Glutamatergic neuron (in vitro differentiated cells): ENCODE results near the gene SAE1. TPM values are rescaled to one million over a fixed set of nuclear protein-coding genes. Genes with fewer than 3 reads are reported as not detected.
"Not testable (repeated sequence)": the region's sequence is repeated elsewhere in the genome, so short reads cannot be mapped to it uniquely, and the experiment has no call there.

ENCODE experiments used
- DNase-seq: peaks from one replicate; pipeline ENCODE4 v3.0.0; 2022
- H3K27ac Mint-ChIP-seq: one replicate; pipeline ENCODE4 v1.8.0; 2020; ENCODE audit warnings: mild to moderate bottlenecking, mixed read lengths, inconsistent platforms; ENCODE audit not compliant: unreplicated experiment
- H3K27me3 Mint-ChIP-seq: one replicate; pipeline ENCODE4 v1.8.0; 2020; ENCODE audit warnings: mild to moderate bottlenecking, moderate library complexity, mixed read lengths, inconsistent platforms; ENCODE audit not compliant: unreplicated experiment
- H3K36me3 Mint-ChIP-seq: one replicate; pipeline ENCODE4 v1.8.0; 2020; ENCODE audit warnings: mild to moderate bottlenecking, mixed read lengths, inconsistent platforms; ENCODE audit not compliant: unreplicated experiment
- H3K4me1 Mint-ChIP-seq: one replicate; pipeline ENCODE4 v1.8.0; 2020; ENCODE audit warnings: mild to moderate bottlenecking, low read depth, mixed read lengths, inconsistent platforms; ENCODE audit not compliant: unreplicated experiment
- H3K4me3 Mint-ChIP-seq: one replicate; pipeline ENCODE4 v1.8.0; 2020; ENCODE audit warnings: mild to moderate bottlenecking, mixed read lengths, inconsistent platforms; ENCODE audit not compliant: unreplicated experiment
- H3K9me3 Mint-ChIP-seq: one replicate; pipeline ENCODE4 v1.8.0; 2020; ENCODE audit warnings: mild to moderate bottlenecking, moderate library complexity, mixed read lengths, inconsistent platforms; ENCODE audit not compliant: unreplicated experiment
- CTCF ChIP-seq: fragments of 200-600 bp; sonication (generic); IDR thresholded peaks from one replicate; pipeline ENCODE4 v1.5.0; 2021; ENCODE audit not compliant: partially characterized antibody, unreplicated experiment
- total RNA-seq: library from RNA; stranded (reverse); fragmentation: NEBNext Ultra II Directional; extraction: Animal tissue kit (Norgen Biotek cat#: 25700); gene quantifications from one replicate; pipeline ENCODE4 v1.2.1, GENCODE V29; 2021; ENCODE audit not compliant: unreplicated experiment

The SAE1 gene
- total RNA-seq, 1 donor from 2014 or later: 79.9 TPM

GRCh38 chr19:47247308-47247990 is 116.8 kb downstream of the SAE1 start:
- peak overlapping the region; percentile 43 for H3K4me3 Mint-ChIP-seq
- peak; percentile 85 for DNase-seq
- H3K27ac Mint-ChIP-seq: peak overlapping the region; percentile 23
- peaks cover 14% of the 10 kb centered on the region for H3K9me3 Mint-ChIP-seq
- peaks cover 4% of the 10 kb centered on the region for H3K36me3 Mint-ChIP-seq
- TF ChIP-seq CTCF: peak; percentile 97
- peaks cover 10% of the 10 kb centered on the region for H3K4me1 Mint-ChIP-seq
- peaks cover 16% of the 10 kb centered on the region for H3K27me3 Mint-ChIP-seq

GRCh38 chr19:47253016-47253415 is 122.4 kb downstream of the SAE1 start:
- not testable (repeated sequence) for DNase-seq, H3K36me3 Mint-ChIP-seq, H3K4me1 Mint-ChIP-seq, H3K9me3 Mint-ChIP-seq, H3K4me3 Mint-ChIP-seq, H3K27ac Mint-ChIP-seq
- peaks cover 15% of the 10 kb centered on the region for H3K27me3 Mint-ChIP-seq

- no peak for DNase-seq
- H3K27me3 Mint-ChIP-seq: peaks cover 15% of the 10 kb centered on the region
- H3K36me3 Mint-ChIP-seq: no peaks in the 10 kb centered on the region
- peaks cover 10% of the 10 kb centered on the region for H3K9me3 Mint-ChIP-seq
- TF ChIP-seq CTCF: no peak
- no peak overlapping the region for H3K27ac Mint-ChIP-seq
- no peak overlapping the region for H3K4me3 Mint-ChIP-seq
- peaks cover 7% of the 10 kb centered on the region for H3K4me1 Mint-ChIP-seq
These were observed 122.8 kb downstream of the SAE1 start for GRCh38 chr19:47253467-47253881.

- Mint-ChIP-seq H3K36me3 (no peaks in the 10 kb centered on the region), H3K4me1 (peaks cover 10% of the 10 kb centered on the region), H3K27ac (no peak overlapping the region), H3K27me3 (peaks cover 19% of the 10 kb centered on the region), H3K4me3 (no peak overlapping the region), H3K9me3 (peaks cover 10% of the 10 kb centered on the region)
- DNase-seq: no peak
- TF ChIP-seq CTCF: no peak
These were observed 123.3 kb downstream of the SAE1 start for GRCh38 chr19:47253970-47254369.

- Mint-ChIP-seq H3K27me3 (peaks cover 28% of the 10 kb centered on the region), H3K4me1 (peaks cover 10% of the 10 kb centered on the region)
These were observed 125.5 kb downstream of the SAE1 start, which contains the start of gene CCDC9 for GRCh38 chr19:47255879-47256692. CCDC9 (plus strand) TSS chr19:47256525; CDS start chr19:47258401, 1,876 bp downstream.

More at GRCh38 chr19:47255879-47256692, 125.5 kb downstream of the SAE1 start, which contains the start of gene CCDC9:
- DNase-seq: peak; percentile 97
- peak within 1 kb of the TSS; percentile 95 for H3K4me3 Mint-ChIP-seq
- H3K27ac Mint-ChIP-seq: peak within 1 kb of the TSS; percentile 92
- TF ChIP-seq CTCF: no peak
- no peaks in the 10 kb centered on the region for H3K36me3 Mint-ChIP-seq
- H3K9me3 Mint-ChIP-seq: peaks cover 14% of the 10 kb centered on the region
